HepG2 (cell line): ENCODE measurements around the gene SYNGAP1. TPM values are rescaled to one million over a fixed set of nuclear protein-coding genes. Genes with fewer than 3 reads are reported as not detected.

Experiments used
- ATF4 ChIP-seq, 2 experiments: fragments of 450-650 bp in 1 of 2; sonication (generic) in 1 of 2; formaldehyde crosslinking; IDR thresholded peaks; 2 replicates each; pipeline versions ENCODE4 v1.5.0 to v1.8.0; 2020 to 2022; ENCODE audit warnings: mild to moderate bottlenecking in 1 of 2, missing genetic modification reagents in 1 of 2
- CEBPB ChIP-seq: IDR thresholded peaks from 2 replicates; pipeline ENCODE4 v1.6.1; 2011; ENCODE audit warnings: low read depth, low read length, improper control_type of control experiment, borderline replicate concordance
- ELK4 ChIP-seq: sonication (generic); formaldehyde crosslinking; IDR thresholded peaks from 2 replicates; pipeline ENCODE4 v1.9.0; 2021; ENCODE audit warnings: missing genetic modification reagents, borderline replicate concordance
- FOXP4 ChIP-seq: sonication (generic); formaldehyde crosslinking; IDR thresholded peaks from 2 replicates; pipeline ENCODE4 v1.4.0; 2020; ENCODE audit warnings: missing genetic modification reagents
- HNF1A ChIP-seq, 2 experiments: sonication (generic) in 1 of 2; formaldehyde crosslinking in 1 of 2; IDR thresholded peaks; 2 replicates each; pipeline versions ENCODE4 v1.4.0 to v1.6.1; 2016 to 2020; ENCODE audit warnings: borderline replicate concordance in 1 of 2, low read depth in 1 of 2, mild to moderate bottlenecking in 1 of 2, missing genetic modification reagents in 1 of 2
- PHF20 ChIP-seq: sonication (generic); formaldehyde crosslinking; IDR thresholded peaks from 2 replicates; pipeline ENCODE4 v1.5.0; 2020; ENCODE audit warnings: mild to moderate bottlenecking, missing genetic modification reagents
- RBAK ChIP-seq: sonication (generic); formaldehyde crosslinking; IDR thresholded peaks from 2 replicates; pipeline ENCODE4 v1.5.1; 2020; ENCODE audit warnings: mild to moderate bottlenecking, missing genetic modification reagents
- RBFOX2 ChIP-seq: fragments of 200-400 bp; formaldehyde crosslinking; IDR thresholded peaks from 2 replicates; pipeline ENCODE4 v1.6.1; 2017; ENCODE audit warnings: low read depth, mild to moderate bottlenecking, low read length
- REXO4 ChIP-seq: sonication (generic); formaldehyde crosslinking; IDR thresholded peaks from 2 replicates; pipeline ENCODE4 v1.8.0; 2022; ENCODE audit warnings: missing genetic modification reagents, mild to moderate bottlenecking, borderline replicate concordance
- TOE1 ChIP-seq: sonication (generic); formaldehyde crosslinking; IDR thresholded peaks from 2 replicates; pipeline ENCODE4 v1.4.0; 2020; ENCODE audit warnings: mild to moderate bottlenecking, missing genetic modification reagents
- ZBTB1 ChIP-seq: sonication (generic); formaldehyde crosslinking; IDR thresholded peaks from 2 replicates; pipeline ENCODE4 v1.4.0; 2020; ENCODE audit warnings: missing genetic modification reagents, borderline replicate concordance
- ZFY ChIP-seq: sonication (generic); formaldehyde crosslinking; IDR thresholded peaks from 2 replicates; pipeline ENCODE4 v1.4.0; 2020; ENCODE audit warnings: missing genetic modification reagents
- ZNF17 ChIP-seq: sonication (generic); formaldehyde crosslinking; IDR thresholded peaks from 2 replicates; pipeline ENCODE4 v1.5.0; 2020; ENCODE audit warnings: mild to moderate bottlenecking, missing genetic modification reagents
- ZNF335 ChIP-seq: sonication (generic); formaldehyde crosslinking; IDR thresholded peaks from 2 replicates; pipeline ENCODE4 v1.4.0; 2020; ENCODE audit warnings: missing genetic modification reagents
- ZNF530 ChIP-seq: sonication (generic); formaldehyde crosslinking; IDR thresholded peaks from 2 replicates; pipeline ENCODE4 v1.5.0; 2020; ENCODE audit warnings: low read depth, mild to moderate bottlenecking, missing genetic modification reagents
- ZNF574 ChIP-seq: sonication (generic); formaldehyde crosslinking; IDR thresholded peaks from 2 replicates; pipeline ENCODE4 v1.4.0; 2020; ENCODE audit warnings: missing genetic modification reagents
- ZNF749 ChIP-seq: sonication (generic); formaldehyde crosslinking; IDR thresholded peaks from 2 replicates; pipeline ENCODE4 v1.8.0; 2022; ENCODE audit warnings: mild to moderate bottlenecking, missing genetic modification reagents, moderate library complexity, borderline replicate concordance
- polyA plus RNA-seq, 8 experiments: library from polyadenylated mRNA; depleted of rRNA in 3 of 8; stranded (reverse) in 7 of 8; unstranded in 1 of 8; fragments of >200 nt; fragmentation: Illumina TruSeq in 4 of 8; extraction: Trizol in 4 of 8; gene quantifications; 2 replicates each; pipeline versions ENCODE4 v1.2.1 to v1.2.3, GENCODE V29; 2011 to 2016; ENCODE audit warnings: low read depth in 4 of 8, missing spikeins in 1 of 8, mixed read lengths in 1 of 8; ENCODE audit not compliant: insufficient read depth in 1 of 8
- total RNA-seq, 5 experiments: library from RNA; depleted of rRNA; stranded (reverse); fragments of >200 nt; fragmentation: Illumina TruSeq; extraction: Trizol; gene quantifications; 2 replicates each; pipeline ENCODE4 v1.2.3, GENCODE V29; 2016; ENCODE audit warnings: low read depth in 1 of 5

The SYNGAP1 gene
- total and polyA plus RNA-seq, 2 of the 13 experiments (the other 11 are each of a cell fraction or from before 2014, with no cell fraction given) = 0.75 to 1.1 TPM

- peak; percentile 96 for TF ChIP-seq ZNF335 (CRISPR knock-in tag)
- TF ChIP-seq REXO4 (CRISPR knock-in tag) = 0 out of 2 replicates have a peak, but pooled peaks have one; percentile 86
- peak; percentile 60; the same call in 1 of the 2 replicates for TF ChIP-seq PHF20 (CRISPR knock-in tag)
- no peak; the same call in 1 of the 2 replicates for TF ChIP-seq HNF1A (IDR thresholded peaks at IDR 0.05; ENCODE audit: low read depth)
- TF ChIP-seq HNF1A (CRISPR knock-in tag; IDR thresholded peaks at IDR 0.05; ENCODE audit: borderline replicate concordance) = peak; percentile 89
- no peak for TF ChIP-seq CEBPB
- no peak for TF ChIP-seq ZBTB1
- TF ChIP-seq ELK4 (CRISPR knock-in tag) = no peak
- peak; percentile 95 for TF ChIP-seq ZNF574 (CRISPR knock-in tag)
- peak; percentile 99 for TF ChIP-seq ZNF749 (CRISPR knock-in tag)
- no peak for TF ChIP-seq TOE1 (CRISPR knock-in tag)
- TF ChIP-seq ZNF17 (CRISPR knock-in tag) = no peak
- TF ChIP-seq ZFY (CRISPR knock-in tag) = no peak; the same call in none of the 2 replicates
- no peak for TF ChIP-seq RBAK (CRISPR knock-in tag)
- peak in 1 of 2 experiments; percentile 92; a peak in 2 of 4 replicates for TF ChIP-seq ATF4 (CRISPR knock-in tag; IDR thresholded peaks at IDR 0.05)
- TF ChIP-seq RBFOX2 = peak; percentile 87
- TF ChIP-seq ZNF530 (CRISPR knock-in tag) = no peak
- peak; percentile 64 for TF ChIP-seq FOXP4
These were observed 9.7 kb upstream of the SYNGAP1 start (continued) for GRCh38 chr6:33410050-33410710.
